ENCODE results near the gene CNTNAP1.

CNTNAP1 gene

DNA sequence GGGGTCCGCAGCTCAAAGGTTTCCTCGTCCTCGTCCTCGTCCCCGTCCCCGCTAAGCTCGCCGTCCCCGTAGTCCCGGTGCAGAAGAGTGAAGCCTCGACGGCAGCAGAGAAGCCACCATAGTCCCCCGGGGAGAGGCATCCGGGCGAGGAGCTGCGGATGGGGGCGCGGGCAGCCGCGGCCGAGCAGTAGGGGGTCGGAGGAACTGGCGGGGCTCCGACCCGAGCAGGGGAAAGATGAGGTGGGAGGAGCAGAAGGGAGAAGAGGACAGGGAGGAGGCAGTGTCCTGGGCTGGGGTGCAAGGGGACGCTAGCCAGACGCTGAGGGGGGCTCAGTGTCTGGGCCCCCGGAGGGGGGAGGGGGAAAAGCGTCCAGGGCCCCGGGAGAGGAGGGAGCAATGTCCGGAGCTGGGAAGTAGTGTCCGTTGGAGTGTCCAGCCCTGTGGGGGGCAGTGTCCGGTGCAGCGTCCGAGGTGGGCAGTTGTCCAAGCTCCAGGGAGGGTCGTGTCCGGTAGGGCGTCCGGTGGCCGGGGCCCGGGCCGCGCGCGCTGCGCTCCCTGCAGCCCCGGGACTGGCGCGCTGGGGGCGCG, 5.8 kb upstream of the CNTNAP1 start, which contains the start of gene PLEKHH3:
PLEKHH3 (minus strand) TSS at position 571 of the 588 bp plus-strand sequence; CDS start at position 140, 431 bp downstream.
- no peak for TF ChIP-seq GABPA (IDR thresholded peaks at IDR 0.05; ENCODE audit: low read depth)
- TF ChIP-seq, protein P1, sequence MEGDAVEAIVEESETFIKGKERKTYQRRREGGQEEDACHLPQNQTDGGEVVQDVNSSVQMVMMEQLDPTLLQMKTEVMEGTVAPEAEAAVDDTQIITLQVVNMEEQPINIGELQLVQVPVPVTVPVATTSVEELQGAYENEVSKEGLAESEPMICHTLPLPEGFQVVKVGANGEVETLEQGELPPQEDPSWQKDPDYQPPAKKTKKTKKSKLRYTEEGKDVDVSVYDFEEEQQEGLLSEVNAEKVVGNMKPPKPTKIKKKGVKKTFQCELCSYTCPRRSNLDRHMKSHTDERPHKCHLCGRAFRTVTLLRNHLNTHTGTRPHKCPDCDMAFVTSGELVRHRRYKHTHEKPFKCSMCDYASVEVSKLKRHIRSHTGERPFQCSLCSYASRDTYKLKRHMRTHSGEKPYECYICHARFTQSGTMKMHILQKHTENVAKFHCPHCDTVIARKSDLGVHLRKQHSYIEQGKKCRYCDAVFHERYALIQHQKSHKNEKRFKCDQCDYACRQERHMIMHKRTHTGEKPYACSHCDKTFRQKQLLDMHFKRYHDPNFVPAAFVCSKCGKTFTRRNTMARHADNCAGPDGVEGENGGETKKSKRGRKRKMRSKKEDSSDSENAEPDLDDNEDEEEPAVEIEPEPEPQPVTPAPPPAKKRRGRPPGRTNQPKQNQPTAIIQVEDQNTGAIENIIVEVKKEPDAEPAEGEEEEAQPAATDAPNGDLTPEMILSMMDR (IDR thresholded peaks at IDR 0.05; ENCODE audit: insufficient read depth, low read length) = no peak
- H3K4me3 ChIP-seq (replicated peaks; ENCODE audit: insufficient read depth, low read length) = peak within 1 kb of the TSS; percentile 67
- H3K27me3 ChIP-seq (ENCODE audit: insufficient read depth, poor library complexity, severe bottlenecking) = peaks cover 40% of the 10 kb centered on the region
- DNase-seq (ENCODE audit: low read depth in 1 of 2, low spot score in 1 of 2) = no peak
- H3K27ac ChIP-seq (replicated peaks) = peak within 1 kb of the TSS; percentile 61

DNA sequence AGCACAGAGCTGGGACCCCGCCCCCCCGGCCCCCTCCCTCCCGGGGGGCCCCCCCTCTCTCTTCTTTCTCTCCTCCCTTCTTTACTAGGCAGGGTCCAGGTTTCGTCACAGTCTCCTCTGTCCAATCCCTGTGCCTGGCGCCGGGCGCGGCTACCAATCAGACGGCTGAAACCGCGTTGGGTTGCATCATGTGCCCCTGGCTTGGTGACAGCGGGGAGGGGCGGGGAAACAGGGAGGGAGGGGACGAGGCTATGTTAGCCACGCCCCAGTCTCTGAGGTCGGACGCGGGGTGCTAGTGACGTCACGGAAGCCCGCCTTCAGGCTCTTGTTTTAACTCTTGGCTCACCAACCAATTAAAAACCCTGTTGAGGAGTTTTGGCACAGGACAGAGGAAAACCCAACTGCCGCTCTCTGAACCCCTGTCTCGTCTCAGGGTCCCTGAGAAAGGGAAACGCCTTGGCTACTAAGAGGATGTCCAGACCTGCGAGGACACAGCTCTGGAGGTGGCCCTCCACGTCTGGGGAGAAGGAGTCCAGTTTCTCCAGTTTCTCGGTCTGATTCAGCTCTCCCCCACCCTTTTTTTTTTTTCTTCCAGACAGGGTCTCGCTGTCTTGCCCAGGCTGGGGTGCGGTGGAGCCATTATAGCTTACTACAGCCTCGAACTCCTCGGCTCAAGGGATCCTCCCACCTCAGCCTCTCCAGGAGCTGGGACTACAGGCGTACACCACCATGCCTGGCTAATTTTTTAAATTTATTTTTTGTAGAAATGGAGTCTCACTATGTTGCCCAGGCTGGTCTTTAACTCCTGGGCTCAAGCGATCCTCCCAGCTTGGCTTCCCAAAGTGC, 5.1 kb upstream of the CNTNAP1 start:
- peaks cover 35% of the 10 kb centered on the region for H3K27me3 ChIP-seq (ENCODE audit: insufficient read depth, poor library complexity, severe bottlenecking)
- TF ChIP-seq SPI1 (IDR thresholded peaks at IDR 0.05; ENCODE audit: borderline replicate concordance, low read depth) (no peak), GABPA (IDR thresholded peaks at IDR 0.05; ENCODE audit: low read depth) (no peak), POLR2AphosphoS5 (IDR thresholded peaks at IDR 0.05; ENCODE audit: low read depth) (no peak)
- TF ChIP-seq, protein P2, sequence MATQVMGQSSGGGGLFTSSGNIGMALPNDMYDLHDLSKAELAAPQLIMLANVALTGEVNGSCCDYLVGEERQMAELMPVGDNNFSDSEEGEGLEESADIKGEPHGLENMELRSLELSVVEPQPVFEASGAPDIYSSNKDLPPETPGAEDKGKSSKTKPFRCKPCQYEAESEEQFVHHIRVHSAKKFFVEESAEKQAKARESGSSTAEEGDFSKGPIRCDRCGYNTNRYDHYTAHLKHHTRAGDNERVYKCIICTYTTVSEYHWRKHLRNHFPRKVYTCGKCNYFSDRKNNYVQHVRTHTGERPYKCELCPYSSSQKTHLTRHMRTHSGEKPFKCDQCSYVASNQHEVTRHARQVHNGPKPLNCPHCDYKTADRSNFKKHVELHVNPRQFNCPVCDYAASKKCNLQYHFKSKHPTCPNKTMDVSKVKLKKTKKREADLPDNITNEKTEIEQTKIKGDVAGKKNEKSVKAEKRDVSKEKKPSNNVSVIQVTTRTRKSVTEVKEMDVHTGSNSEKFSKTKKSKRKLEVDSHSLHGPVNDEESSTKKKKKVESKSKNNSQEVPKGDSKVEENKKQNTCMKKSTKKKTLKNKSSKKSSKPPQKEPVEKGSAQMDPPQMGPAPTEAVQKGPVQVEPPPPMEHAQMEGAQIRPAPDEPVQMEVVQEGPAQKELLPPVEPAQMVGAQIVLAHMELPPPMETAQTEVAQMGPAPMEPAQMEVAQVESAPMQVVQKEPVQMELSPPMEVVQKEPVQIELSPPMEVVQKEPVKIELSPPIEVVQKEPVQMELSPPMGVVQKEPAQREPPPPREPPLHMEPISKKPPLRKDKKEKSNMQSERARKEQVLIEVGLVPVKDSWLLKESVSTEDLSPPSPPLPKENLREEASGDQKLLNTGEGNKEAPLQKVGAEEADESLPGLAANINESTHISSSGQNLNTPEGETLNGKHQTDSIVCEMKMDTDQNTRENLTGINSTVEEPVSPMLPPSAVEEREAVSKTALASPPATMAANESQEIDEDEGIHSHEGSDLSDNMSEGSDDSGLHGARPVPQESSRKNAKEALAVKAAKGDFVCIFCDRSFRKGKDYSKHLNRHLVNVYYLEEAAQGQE (IDR thresholded peaks at IDR 0.05; ENCODE audit: insufficient replicate concordance, low read depth) = no peak
- TF ChIP-seq, protein P1 (IDR thresholded peaks at IDR 0.05; ENCODE audit: insufficient read depth, low read length) = no peak
- peak overlapping the region; percentile 67 for H3K4me3 ChIP-seq (replicated peaks; ENCODE audit: insufficient read depth, low read length)
- H3K27ac ChIP-seq (replicated peaks) = peak overlapping the region; percentile 61
- peak; percentile 99 to 100 for DNase-seq (ENCODE audit: low read depth in 1 of 2, low spot score in 1 of 2)

DNA sequence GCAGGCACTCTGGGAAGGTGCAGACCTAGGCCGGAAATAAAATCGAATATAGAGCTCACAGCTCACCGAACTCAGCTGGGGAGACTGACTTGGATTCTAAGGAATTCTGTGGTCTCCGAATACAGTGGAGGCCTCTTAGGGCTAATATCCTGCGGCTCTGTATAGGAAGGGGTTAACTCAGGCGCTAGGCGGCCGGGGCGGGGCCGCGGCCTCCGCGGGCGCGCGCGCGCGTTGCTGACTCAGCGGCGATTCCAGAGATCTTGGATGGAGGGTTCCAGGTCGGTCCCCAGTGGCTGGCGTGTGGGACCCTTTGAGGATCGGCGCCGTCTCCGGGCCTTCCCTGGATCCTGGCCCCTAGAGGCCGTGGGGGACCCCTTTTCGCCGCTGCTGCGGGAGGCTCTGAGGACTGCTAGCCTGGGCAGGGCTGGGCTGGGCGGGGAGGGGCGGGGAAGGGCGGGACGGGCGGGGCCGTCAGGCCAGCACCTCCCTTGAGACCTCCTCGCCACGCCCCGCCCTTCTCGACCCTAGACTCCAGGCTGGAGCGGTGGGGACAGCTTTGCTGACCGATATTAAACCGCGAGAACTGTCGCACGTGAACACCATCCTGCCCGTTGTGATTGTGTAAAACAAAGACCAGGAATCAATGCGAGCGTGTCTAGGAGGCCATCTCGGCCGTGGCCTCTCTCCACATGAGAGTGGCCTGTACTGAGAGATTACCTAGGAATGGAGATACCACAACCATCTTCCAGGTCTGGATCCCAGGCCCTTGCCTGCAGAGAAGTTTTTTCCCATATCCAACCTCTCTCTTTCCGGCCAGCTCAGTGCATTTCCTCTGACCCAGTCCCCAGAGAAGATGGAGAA, 4.2 kb upstream of the CNTNAP1 start:
- peak overlapping the region; percentile 61 for H3K27ac ChIP-seq (replicated peaks)
- TF ChIP-seq GABPA (IDR thresholded peaks at IDR 0.05; ENCODE audit: low read depth) = no peak
- H3K27me3 ChIP-seq (ENCODE audit: insufficient read depth, poor library complexity, severe bottlenecking) = peaks cover 34% of the 10 kb centered on the region
- DNase-seq (ENCODE audit: low read depth in 1 of 2, low spot score in 1 of 2) = peak; percentile 74 to 81
- peak overlapping the region; percentile 55 for H3K4me3 ChIP-seq (replicated peaks; ENCODE audit: insufficient read depth, low read length)

DNA sequence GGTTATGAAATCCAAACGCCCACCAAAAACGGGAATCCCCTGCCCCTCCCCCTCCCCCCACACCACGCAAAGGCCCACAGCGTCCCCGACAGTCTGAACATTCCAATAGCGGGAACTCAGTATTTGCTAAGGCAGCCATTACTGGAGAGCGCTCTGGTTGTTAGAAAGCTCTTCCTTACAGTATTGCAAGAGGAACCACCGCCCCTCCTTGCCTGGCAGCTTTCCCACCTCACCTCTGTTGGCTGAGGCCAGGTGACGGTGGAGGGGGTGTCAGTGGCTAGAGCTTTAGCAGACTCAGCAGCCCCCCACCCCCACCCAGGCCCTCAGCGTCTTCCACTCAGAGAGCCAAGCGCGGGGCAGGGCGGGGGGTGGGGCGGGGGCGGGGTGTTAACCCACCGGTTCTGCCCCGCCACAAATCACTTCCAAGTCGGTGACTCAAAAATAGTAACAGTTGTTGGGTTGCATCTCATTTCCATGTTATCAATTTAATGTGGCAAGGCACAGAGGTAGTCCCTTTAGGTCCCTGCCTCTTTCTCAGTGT, 3.3 kb upstream of the CNTNAP1 start:
- DNase-seq (ENCODE audit: low read depth in 1 of 2, low spot score in 1 of 2) = peak in 1 of 2 experiments; percentile 28
- H3K27ac ChIP-seq (replicated peaks) = peak overlapping the region; percentile 61
- H3K27me3 ChIP-seq (ENCODE audit: insufficient read depth, poor library complexity, severe bottlenecking) = peaks cover 39% of the 10 kb centered on the region
- peak overlapping the region; percentile 28 for H3K4me3 ChIP-seq (replicated peaks; ENCODE audit: insufficient read depth, low read length)
- TF ChIP-seq, protein P1 (IDR thresholded peaks at IDR 0.05; ENCODE audit: insufficient read depth, low read length) = no peak
- TF ChIP-seq POLR2AphosphoS5 (IDR thresholded peaks at IDR 0.05; ENCODE audit: low read depth) = no peak
- no peak for TF ChIP-seq GABPA (IDR thresholded peaks at IDR 0.05; ENCODE audit: low read depth)
- no peak for TF ChIP-seq SPI1 (IDR thresholded peaks at IDR 0.05; ENCODE audit: borderline replicate concordance, low read depth)
- TF ChIP-seq, protein P2 (IDR thresholded peaks at IDR 0.05; ENCODE audit: insufficient replicate concordance, low read depth) = no peak
